SK-N-SH (cell line): Measurements from ENCODE around the gene ST3GAL2. TPM values are rescaled to one million over a fixed set of nuclear protein-coding genes. Genes with fewer than 3 reads are reported as not detected.

Experiments
- CTCF ChIA-PET: fragments of 300-600, 350-600 bp; formaldehyde crosslinking; extraction: SDS; loops from one replicate; lab custom pipeline; 2021; lab: Yijun Ruan, JAX
- POLR2A ChIA-PET: fragments of 350-600 bp; sonication (Branson Sonifier 250); formaldehyde crosslinking; extraction: SDS; loops from one replicate; lab custom pipeline; 2020; ENCODE audit warnings: antibody characterized with exemption, inconsistent platforms; lab: Yijun Ruan, JAX
- DNase-seq: peaks from one replicate; pipeline ENCODE4 v3.0.0; 2012
- H2AFZ ChIP-seq: fragments of 200-600 bp; sonication (generic); 2 replicates; pipeline ENCODE4 v1.8.1; 2016; ENCODE audit warnings: antibody characterized with exemption, mild to moderate bottlenecking, low read depth
- H3F3A ChIP-seq: fragments of 200-600 bp; sonication (generic); replicated peaks from 2 replicates; pipeline ENCODE3; 2016; ENCODE audit warnings: antibody characterized with exemption, mild to moderate bottlenecking; ENCODE audit not compliant: insufficient read depth
- H3K27ac ChIP-seq, 2 experiments: fragments of 200-500 bp in 1 of 2; fragments of 200-600 bp in 1 of 2; sonication (Bioruptor generic) in 1 of 2; sonication (generic), shearing (Covaris generic) in 1 of 2; 2 replicates each; pipeline versions ENCODE4 v1.5.1 to v1.6.1; 2014 to 2016; ENCODE audit warnings: low read depth in 2 of 2, inconsistent platforms in 1 of 2, low read length in 1 of 2, mild to moderate bottlenecking in 1 of 2, mixed read lengths in 1 of 2
- H3K27me3 ChIP-seq: fragments of 200-600 bp; sonication (generic), shearing (Covaris generic); 2 replicates; pipeline ENCODE4 v1.6.1; 2016; ENCODE audit warnings: mixed run types; ENCODE audit not compliant: insufficient read depth
- H3K36me3 ChIP-seq, 2 experiments: fragments of 200-500 bp in 1 of 2; fragments of 200-600 bp in 1 of 2; sonication (Bioruptor generic) in 1 of 2; sonication (generic) in 1 of 2; replicated peaks in 1 of 2; 2 replicates each; pipeline versions ENCODE3 to v1.5.1; 2014 to 2016; ENCODE audit warnings: low read length in 1 of 2, mild to moderate bottlenecking in 1 of 2; ENCODE audit not compliant: insufficient read depth in 2 of 2, control insufficient read depth in 1 of 2
- H3K4me1 ChIP-seq, 2 experiments: fragments of 200-500 bp in 1 of 2; fragments of 200-600 bp in 1 of 2; sonication (Bioruptor generic) in 1 of 2; sonication (generic), shearing (Covaris generic) in 1 of 2; 2 replicates each; pipeline versions ENCODE4 v1.5.1 to v1.6.1; 2014 to 2016; ENCODE audit warnings: low read depth in 1 of 2, low read length in 1 of 2, mixed run types in 1 of 2; ENCODE audit not compliant: insufficient read depth in 2 of 2, control insufficient read depth in 1 of 2
- H3K4me2 ChIP-seq: fragments of 200-600 bp; sonication (generic), shearing (Covaris generic); 2 replicates; pipeline ENCODE4 v1.6.1; 2017; ENCODE audit warnings: mixed run types
- H3K4me3 ChIP-seq, 2 experiments: fragments of 200-500 bp in 1 of 2; fragments of 200-600 bp in 1 of 2; sonication (Bioruptor generic) in 1 of 2; sonication (generic), shearing (Covaris generic) in 1 of 2; 2 replicates each; pipeline versions ENCODE4 v1.5.1 to v1.8.1; 2014 to 2016; ENCODE audit warnings: low read depth in 2 of 2, inconsistent platforms in 1 of 2, low read length in 1 of 2, mild to moderate bottlenecking in 1 of 2, mixed read lengths in 1 of 2, moderate library complexity in 1 of 2
- H3K79me2 ChIP-seq: fragments of 200-600 bp; sonication (generic); 2 replicates; pipeline ENCODE4 v1.8.1; 2017; ENCODE audit warnings: mild to moderate bottlenecking; ENCODE audit not compliant: insufficient read depth
- H3K9ac ChIP-seq: fragments of 200-600 bp; sonication (generic); 2 replicates; pipeline ENCODE4 v1.6.1; 2017; ENCODE audit warnings: mixed run types
- H3K9me2 ChIP-seq: fragments of 200-600 bp; sonication (generic); 2 replicates; pipeline ENCODE4 v1.6.1; 2017; ENCODE audit warnings: mixed run types
- H3K9me3 ChIP-seq: fragments of 200-600 bp; sonication (generic); 2 replicates; pipeline ENCODE4 v1.6.1; 2017; ENCODE audit warnings: mixed run types, mild to moderate bottlenecking, moderate library complexity
- H4K20me1 ChIP-seq: fragments of 200-600 bp; sonication (generic); 2 replicates; pipeline ENCODE4 v1.6.1; 2017; ENCODE audit warnings: mild to moderate bottlenecking, mixed run types; ENCODE audit not compliant: insufficient read depth
- EP300 ChIP-seq, 2 experiments: IDR thresholded peaks; 2 replicates each; pipeline versions ENCODE4 v1.4.0 to v1.6.1; 2012; ENCODE audit warnings: borderline replicate concordance in 1 of 2, low read depth in 1 of 2, low read length in 1 of 2
- EZH2phosphoT487 ChIP-seq: fragments of 200-600 bp; sonication (generic); IDR thresholded peaks from 2 replicates; pipeline ENCODE4 v1.6.1; 2017; ENCODE audit warnings: low read depth, mixed run types, mild to moderate bottlenecking, antibody characterized with exemption, moderate library complexity, borderline replicate concordance
- FOSL2 ChIP-seq: IDR thresholded peaks from 2 replicates; pipeline ENCODE4 v1.4.0; 2012; ENCODE audit warnings: low read depth, mild to moderate bottlenecking, moderate library complexity, borderline replicate concordance
- FOXJ3 ChIP-seq: sonication (generic); formaldehyde crosslinking; IDR thresholded peaks from 2 replicates; pipeline ENCODE4 v1.5.1; 2020; ENCODE audit warnings: mild to moderate bottlenecking, missing genetic modification reagents
- GATA2 ChIP-seq: sonication (generic); formaldehyde crosslinking; IDR thresholded peaks from 2 replicates; pipeline ENCODE4 v1.5.0; 2020; ENCODE audit warnings: mild to moderate bottlenecking, missing genetic modification reagents
- JUND ChIP-seq: IDR thresholded peaks from 2 replicates; pipeline ENCODE4 v1.4.0; 2012
- MEF2A ChIP-seq: IDR thresholded peaks from 2 replicates; pipeline ENCODE4 v1.4.0; 2012; ENCODE audit warnings: low read depth, borderline replicate concordance
- NRF1 ChIP-seq: IDR thresholded peaks from 2 replicates; pipeline ENCODE4 v1.6.1; 2012; ENCODE audit warnings: low read depth, mild to moderate bottlenecking, low read length
- RAD21 ChIP-seq: IDR thresholded peaks from 2 replicates; pipeline ENCODE4 v1.6.1; 2012; ENCODE audit warnings: mild to moderate bottlenecking, low read length
- SIN3A ChIP-seq: IDR thresholded peaks from 2 replicates; pipeline ENCODE4 v1.6.1; 2012; ENCODE audit warnings: low read depth, mild to moderate bottlenecking, low read length, moderate library complexity, borderline replicate concordance
- SMC3 ChIP-seq: IDR thresholded peaks from 2 replicates; pipeline ENCODE4 v1.6.1; 2012; ENCODE audit warnings: low read depth, low read length, improper control_type of control experiment
- TAF1 ChIP-seq: IDR thresholded peaks from 2 replicates; pipeline ENCODE4 v1.6.1; 2012; ENCODE audit warnings: low read depth, mild to moderate bottlenecking, low read length, moderate library complexity, borderline replicate concordance
- TCF12 ChIP-seq: IDR thresholded peaks from 2 replicates; pipeline ENCODE4 v1.4.0; 2012
- TEAD4 ChIP-seq: IDR thresholded peaks from 2 replicates; pipeline ENCODE4 v1.4.0; 2012; ENCODE audit warnings: mild to moderate bottlenecking, borderline replicate concordance; ENCODE audit not compliant: insufficient read depth
- WGBS: methylation state at CpG from one replicate; pipeline ENCODE4 v1.1.6; 2017; ENCODE audit warnings: low lambda C conversion rate; 5-methylcytosine and 5-hydroxymethylcytosine counted together
- polyA plus RNA-seq, 3 experiments: library from polyadenylated mRNA; depleted of rRNA; stranded (reverse); fragments of >200 nt; gene quantifications; 2 replicates each; pipeline ENCODE4 v1.2.3, GENCODE V29; 2012
- TF ChIP-seq, protein P1 (sequence below): IDR thresholded peaks from 2 replicates; pipeline ENCODE4 v1.6.1; 2012; ENCODE audit warnings: mild to moderate bottlenecking, low read depth, low read length, moderate library complexity
- TF ChIP-seq, protein P2 (sequence below): fragments of 150-350 bp; IDR thresholded peaks from 2 replicates; pipeline ENCODE4 v1.6.1; 2016; ENCODE audit warnings: mild to moderate bottlenecking, low read depth, low read length
- TF ChIP-seq, protein P3 (sequence below): IDR thresholded peaks from 2 replicates; pipeline ENCODE4 v1.4.0; 2012; ENCODE audit warnings: low read depth, borderline replicate concordance
- TF ChIP-seq, protein P4 (sequence below): fragments of 150-350 bp; IDR thresholded peaks from 2 replicates; pipeline ENCODE4 v1.6.1; 2017; ENCODE audit warnings: antibody characterized with exemption, low read length, low read depth, borderline replicate concordance
- TF ChIP-seq, protein P5 (sequence below): IDR thresholded peaks from 2 replicates; pipeline ENCODE4 v1.4.0; 2012; ENCODE audit warnings: low read depth, borderline replicate concordance
- TF ChIP-seq, protein P6 (sequence below): fragments of 200-600 bp; sonication (generic); IDR thresholded peaks from 2 replicates; pipeline ENCODE4 v1.6.1; 2017; ENCODE audit warnings: antibody characterized with exemption, mild to moderate bottlenecking, moderate library complexity

ST3GAL2 gene
- polyA plus RNA-seq, 1 of the 3 experiments (the other 2 are of a cell fraction): 19.9 TPM

DNA sequence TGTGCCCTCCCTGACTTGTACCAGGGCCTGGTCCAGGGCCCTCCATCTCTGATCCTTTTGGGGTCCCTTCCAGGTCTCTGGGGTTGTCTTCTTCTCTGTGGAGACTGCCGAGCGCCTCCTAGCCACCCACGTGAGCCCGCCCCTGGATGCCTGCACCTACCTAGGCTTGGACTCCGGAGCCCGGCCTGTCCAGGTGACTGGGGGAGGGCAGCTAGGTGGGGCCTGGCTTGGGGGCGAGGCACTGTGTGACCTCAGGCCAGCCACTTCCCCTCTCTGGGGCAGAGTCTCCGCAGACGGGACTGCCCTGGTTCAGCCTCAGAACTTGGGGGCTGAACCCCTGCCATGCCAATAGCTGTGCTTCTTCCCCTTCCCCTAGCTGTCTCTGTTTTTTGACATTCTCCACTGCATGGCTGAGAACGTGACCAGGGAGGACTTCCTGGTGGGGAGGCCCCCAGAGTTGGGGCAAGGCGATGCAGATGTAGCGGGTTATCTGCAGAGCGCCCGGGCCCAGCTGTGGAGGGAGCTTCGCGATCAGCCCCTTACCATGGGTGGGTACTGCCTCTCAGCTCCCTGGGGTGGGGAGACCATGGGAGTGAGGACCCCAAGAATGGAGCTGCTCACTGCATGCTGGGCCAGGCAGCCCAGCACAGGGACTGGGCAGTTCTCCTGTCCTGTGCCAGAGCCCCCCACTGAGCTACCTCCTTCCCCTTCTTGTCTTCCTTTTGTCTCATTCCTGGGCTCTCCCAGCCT is 30.1 kb upstream of the ST3GAL2 start:
- H3K4me1 ChIP-seq: peaks cover 0 to 3% of the 10 kb centered on the region in 2 experiments; a peak in 1 of 4 replicates
- POLR2A ChIA-PET: no interaction called here

More for the DNA sequence above, 30.1 kb upstream of the ST3GAL2 start:
- Histone ChIP-seq H3K9ac (no peak overlapping the region), H3K9me2 (no peaks in the 10 kb centered on the region), H3K9me3 (no peaks in the 10 kb centered on the region), H3K36me3 (no peaks in the 10 kb centered on the region), H3K4me3 (no peak overlapping the region), H3K27me3 (no peaks in the 10 kb centered on the region), H3K27ac (no peak overlapping the region), H3F3A (no peaks in the 10 kb centered on the region), H4K20me1 (no peaks in the 10 kb centered on the region), H3K4me2 (no peak overlapping the region)
- WGBS: 97% methylated on average over 11 of the region's 16 CpGs
- CTCF ChIA-PET: interaction anchor here (0.9 to 3.5 kb wide), 3 partner anchors 13 to 74 kb away, joined by 3 to 25 read pairs (median 3); partner anchors contain the start of gene FCSK
- TF ChIP-seq JUND (no peak), GATA2 (CRISPR knock-in tag) (no peak), SIN3A (no peak), FOXJ3 (CRISPR knock-in tag) (no peak), TCF12 (no peak), TEAD4 (no peak), FOSL2 (no peak), NRF1 (no peak), RAD21 (no peak), MEF2A (no peak), EZH2phosphoT487 (no peak), SMC3 (no peak), TAF1 (no peak), EP300 (IDR thresholded peaks at IDR 0.05; ENCODE audit: borderline replicate concordance in 1 of 2, low read depth in 1 of 2, low read length in 1 of 2) (no peak)
- TF ChIP-seq, protein P1, sequence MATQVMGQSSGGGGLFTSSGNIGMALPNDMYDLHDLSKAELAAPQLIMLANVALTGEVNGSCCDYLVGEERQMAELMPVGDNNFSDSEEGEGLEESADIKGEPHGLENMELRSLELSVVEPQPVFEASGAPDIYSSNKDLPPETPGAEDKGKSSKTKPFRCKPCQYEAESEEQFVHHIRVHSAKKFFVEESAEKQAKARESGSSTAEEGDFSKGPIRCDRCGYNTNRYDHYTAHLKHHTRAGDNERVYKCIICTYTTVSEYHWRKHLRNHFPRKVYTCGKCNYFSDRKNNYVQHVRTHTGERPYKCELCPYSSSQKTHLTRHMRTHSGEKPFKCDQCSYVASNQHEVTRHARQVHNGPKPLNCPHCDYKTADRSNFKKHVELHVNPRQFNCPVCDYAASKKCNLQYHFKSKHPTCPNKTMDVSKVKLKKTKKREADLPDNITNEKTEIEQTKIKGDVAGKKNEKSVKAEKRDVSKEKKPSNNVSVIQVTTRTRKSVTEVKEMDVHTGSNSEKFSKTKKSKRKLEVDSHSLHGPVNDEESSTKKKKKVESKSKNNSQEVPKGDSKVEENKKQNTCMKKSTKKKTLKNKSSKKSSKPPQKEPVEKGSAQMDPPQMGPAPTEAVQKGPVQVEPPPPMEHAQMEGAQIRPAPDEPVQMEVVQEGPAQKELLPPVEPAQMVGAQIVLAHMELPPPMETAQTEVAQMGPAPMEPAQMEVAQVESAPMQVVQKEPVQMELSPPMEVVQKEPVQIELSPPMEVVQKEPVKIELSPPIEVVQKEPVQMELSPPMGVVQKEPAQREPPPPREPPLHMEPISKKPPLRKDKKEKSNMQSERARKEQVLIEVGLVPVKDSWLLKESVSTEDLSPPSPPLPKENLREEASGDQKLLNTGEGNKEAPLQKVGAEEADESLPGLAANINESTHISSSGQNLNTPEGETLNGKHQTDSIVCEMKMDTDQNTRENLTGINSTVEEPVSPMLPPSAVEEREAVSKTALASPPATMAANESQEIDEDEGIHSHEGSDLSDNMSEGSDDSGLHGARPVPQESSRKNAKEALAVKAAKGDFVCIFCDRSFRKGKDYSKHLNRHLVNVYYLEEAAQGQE: no peak
- TF ChIP-seq, protein P2, sequence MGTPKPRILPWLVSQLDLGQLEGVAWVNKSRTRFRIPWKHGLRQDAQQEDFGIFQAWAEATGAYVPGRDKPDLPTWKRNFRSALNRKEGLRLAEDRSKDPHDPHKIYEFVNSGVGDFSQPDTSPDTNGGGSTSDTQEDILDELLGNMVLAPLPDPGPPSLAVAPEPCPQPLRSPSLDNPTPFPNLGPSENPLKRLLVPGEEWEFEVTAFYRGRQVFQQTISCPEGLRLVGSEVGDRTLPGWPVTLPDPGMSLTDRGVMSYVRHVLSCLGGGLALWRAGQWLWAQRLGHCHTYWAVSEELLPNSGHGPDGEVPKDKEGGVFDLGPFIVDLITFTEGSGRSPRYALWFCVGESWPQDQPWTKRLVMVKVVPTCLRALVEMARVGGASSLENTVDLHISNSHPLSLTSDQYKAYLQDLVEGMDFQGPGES: no peak
- TF ChIP-seq, protein P3, sequence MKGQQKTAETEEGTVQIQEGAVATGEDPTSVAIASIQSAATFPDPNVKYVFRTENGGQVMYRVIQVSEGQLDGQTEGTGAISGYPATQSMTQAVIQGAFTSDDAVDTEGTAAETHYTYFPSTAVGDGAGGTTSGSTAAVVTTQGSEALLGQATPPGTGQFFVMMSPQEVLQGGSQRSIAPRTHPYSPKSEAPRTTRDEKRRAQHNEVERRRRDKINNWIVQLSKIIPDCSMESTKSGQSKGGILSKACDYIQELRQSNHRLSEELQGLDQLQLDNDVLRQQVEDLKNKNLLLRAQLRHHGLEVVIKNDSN: no peak
- TF ChIP-seq, protein P4, sequence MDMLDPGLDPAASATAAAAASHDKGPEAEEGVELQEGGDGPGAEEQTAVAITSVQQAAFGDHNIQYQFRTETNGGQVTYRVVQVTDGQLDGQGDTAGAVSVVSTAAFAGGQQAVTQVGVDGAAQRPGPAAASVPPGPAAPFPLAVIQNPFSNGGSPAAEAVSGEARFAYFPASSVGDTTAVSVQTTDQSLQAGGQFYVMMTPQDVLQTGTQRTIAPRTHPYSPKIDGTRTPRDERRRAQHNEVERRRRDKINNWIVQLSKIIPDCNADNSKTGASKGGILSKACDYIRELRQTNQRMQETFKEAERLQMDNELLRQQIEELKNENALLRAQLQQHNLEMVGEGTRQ: no peak
- TF ChIP-seq, protein P5, sequence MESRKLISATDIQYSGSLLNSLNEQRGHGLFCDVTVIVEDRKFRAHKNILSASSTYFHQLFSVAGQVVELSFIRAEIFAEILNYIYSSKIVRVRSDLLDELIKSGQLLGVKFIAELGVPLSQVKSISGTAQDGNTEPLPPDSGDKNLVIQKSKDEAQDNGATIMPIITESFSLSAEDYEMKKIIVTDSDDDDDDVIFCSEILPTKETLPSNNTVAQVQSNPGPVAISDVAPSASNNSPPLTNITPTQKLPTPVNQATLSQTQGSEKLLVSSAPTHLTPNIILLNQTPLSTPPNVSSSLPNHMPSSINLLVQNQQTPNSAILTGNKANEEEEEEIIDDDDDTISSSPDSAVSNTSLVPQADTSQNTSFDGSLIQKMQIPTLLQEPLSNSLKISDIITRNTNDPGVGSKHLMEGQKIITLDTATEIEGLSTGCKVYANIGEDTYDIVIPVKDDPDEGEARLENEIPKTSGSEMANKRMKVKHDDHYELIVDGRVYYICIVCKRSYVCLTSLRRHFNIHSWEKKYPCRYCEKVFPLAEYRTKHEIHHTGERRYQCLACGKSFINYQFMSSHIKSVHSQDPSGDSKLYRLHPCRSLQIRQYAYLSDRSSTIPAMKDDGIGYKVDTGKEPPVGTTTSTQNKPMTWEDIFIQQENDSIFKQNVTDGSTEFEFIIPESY: no peak
- TF ChIP-seq, protein P6, sequence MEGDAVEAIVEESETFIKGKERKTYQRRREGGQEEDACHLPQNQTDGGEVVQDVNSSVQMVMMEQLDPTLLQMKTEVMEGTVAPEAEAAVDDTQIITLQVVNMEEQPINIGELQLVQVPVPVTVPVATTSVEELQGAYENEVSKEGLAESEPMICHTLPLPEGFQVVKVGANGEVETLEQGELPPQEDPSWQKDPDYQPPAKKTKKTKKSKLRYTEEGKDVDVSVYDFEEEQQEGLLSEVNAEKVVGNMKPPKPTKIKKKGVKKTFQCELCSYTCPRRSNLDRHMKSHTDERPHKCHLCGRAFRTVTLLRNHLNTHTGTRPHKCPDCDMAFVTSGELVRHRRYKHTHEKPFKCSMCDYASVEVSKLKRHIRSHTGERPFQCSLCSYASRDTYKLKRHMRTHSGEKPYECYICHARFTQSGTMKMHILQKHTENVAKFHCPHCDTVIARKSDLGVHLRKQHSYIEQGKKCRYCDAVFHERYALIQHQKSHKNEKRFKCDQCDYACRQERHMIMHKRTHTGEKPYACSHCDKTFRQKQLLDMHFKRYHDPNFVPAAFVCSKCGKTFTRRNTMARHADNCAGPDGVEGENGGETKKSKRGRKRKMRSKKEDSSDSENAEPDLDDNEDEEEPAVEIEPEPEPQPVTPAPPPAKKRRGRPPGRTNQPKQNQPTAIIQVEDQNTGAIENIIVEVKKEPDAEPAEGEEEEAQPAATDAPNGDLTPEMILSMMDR: no peak
- TF ChIP-seq, all 33 proteins: peak for 0
- H2AFZ ChIP-seq: no peak overlapping the region
- no peak for DNase-seq
- no peaks in the 10 kb centered on the region for H3K79me2 ChIP-seq
